DND-41 (cell line): ENCODE measurements around the gene NOS2.

Experiments used
- ATAC-seq: fragments of 200-7000 bp; cut with Tn5 transposase; 3 replicates; pipeline ENCODE4 v1.9.1; 2021; ENCODE audit warnings: low read depth; ENCODE audit not compliant: insufficient read depth
- DNase-seq: peaks from one replicate; pipeline ENCODE4 v3.0.0-alpha.2; 2020
- H2AFZ ChIP-seq: 2 replicates; pipeline ENCODE4 v1.6.0; 2012; ENCODE audit warnings: low read depth, low read length
- H3K27ac ChIP-seq: 2 replicates; pipeline ENCODE4 v1.5.1; 2012; ENCODE audit warnings: low read length, inconsistent platforms
- H3K27me3 ChIP-seq: fragments of 200-600 bp; sonication (generic); 2 replicates; pipeline ENCODE4 v1.6.0; 2012; ENCODE audit warnings: low read length, mild to moderate bottlenecking, inconsistent platforms; ENCODE audit not compliant: insufficient read depth, poor library complexity
- H3K36me3 ChIP-seq: 2 replicates; pipeline ENCODE4 v1.5.1; 2012; ENCODE audit warnings: low read length, inconsistent platforms; ENCODE audit not compliant: insufficient read depth
- H3K4me1 ChIP-seq: 2 replicates; pipeline ENCODE4 v1.5.1; 2012; ENCODE audit warnings: mild to moderate bottlenecking, low read length; ENCODE audit not compliant: insufficient read depth
- H3K4me2 ChIP-seq: 2 replicates; pipeline ENCODE4 v1.6.0; 2012; ENCODE audit warnings: mild to moderate bottlenecking, moderate library complexity, low read length, inconsistent platforms; ENCODE audit not compliant: insufficient read depth
- H3K4me3 ChIP-seq, 2 experiments: fragments of 200-600 bp in 1 of 2; shearing (Covaris generic) in 1 of 2; 2 replicates each; pipeline ENCODE4 v1.5.1; 2012 to 2016; ENCODE audit warnings: inconsistent platforms in 2 of 2, low read length in 2 of 2, mild to moderate bottlenecking in 2 of 2, low read depth in 1 of 2, moderate library complexity in 1 of 2
- H3K79me2 ChIP-seq: 2 replicates; pipeline ENCODE4 v1.6.0; 2012; ENCODE audit warnings: low read length, inconsistent platforms; ENCODE audit not compliant: insufficient read depth
- H3K9ac ChIP-seq: 2 replicates; pipeline ENCODE4 v1.6.0; 2012; ENCODE audit warnings: low read depth, mild to moderate bottlenecking, inconsistent platforms, low read length, moderate library complexity
- H3K9me3 ChIP-seq: 2 replicates; pipeline ENCODE4 v1.5.1; 2012; ENCODE audit warnings: low read length, moderate library complexity, mild to moderate bottlenecking, inconsistent platforms; ENCODE audit not compliant: insufficient read depth, severe bottlenecking
- H4K20me1 ChIP-seq: 2 replicates; pipeline ENCODE4 v1.6.0; 2012; ENCODE audit warnings: low read length; ENCODE audit not compliant: insufficient read depth
- EZH2 ChIP-seq: IDR thresholded peaks from 3 replicates; pipeline ENCODE4 v1.6.1; 2012; ENCODE audit warnings: borderline replicate concordance, low read depth, mild to moderate bottlenecking, moderate library complexity, low read length, inconsistent platforms; ENCODE audit not compliant: severe bottlenecking
- TF ChIP-seq, protein P1 (sequence below): IDR thresholded peaks from 2 replicates; pipeline ENCODE4 v1.5.1; 2012; ENCODE audit warnings: borderline replicate concordance, low read length, moderate library complexity, mild to moderate bottlenecking; ENCODE audit not compliant: poor library complexity, severe bottlenecking; ENCODE audit errors: extremely low read depth

The NOS2 gene

DNA sequence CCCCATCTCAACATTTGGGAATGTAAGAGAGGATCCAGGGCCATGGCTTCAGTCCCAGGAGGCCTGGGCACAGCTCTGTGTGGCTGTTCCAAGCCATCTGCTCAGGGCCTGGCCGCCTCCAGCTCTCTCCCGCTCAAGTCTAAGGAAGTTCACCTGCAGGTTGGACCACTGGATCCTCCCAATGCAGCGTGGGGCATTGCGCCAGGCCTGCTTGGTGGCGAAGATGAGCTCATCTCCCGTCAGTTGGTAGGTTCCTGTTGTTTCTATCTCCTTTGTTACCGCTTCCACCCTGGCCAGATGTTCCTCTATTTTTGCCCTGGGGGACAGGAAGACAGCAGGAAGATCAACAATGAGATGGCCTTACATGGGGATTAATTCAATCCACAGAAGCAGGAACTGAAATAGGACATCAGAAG, 17.5 kb downstream of the NOS2 start:
- Histone ChIP-seq H2AFZ (no peak overlapping the region), H4K20me1 (no peaks in the 10 kb centered on the region), H3K4me1 (no peaks in the 10 kb centered on the region), H3K9ac (no peak overlapping the region), H3K27me3 (no peaks in the 10 kb centered on the region), H3K36me3 (no peaks in the 10 kb centered on the region), H3K9me3 (no peaks in the 10 kb centered on the region), H3K4me3 (no peak overlapping the region), H3K4me2 (no peak overlapping the region), H3K79me2 (no peaks in the 10 kb centered on the region), H3K27ac (no peak overlapping the region)
- ATAC-seq, result no peak
- DNase-seq, result no peak
- TF ChIP-seq, protein P1, sequence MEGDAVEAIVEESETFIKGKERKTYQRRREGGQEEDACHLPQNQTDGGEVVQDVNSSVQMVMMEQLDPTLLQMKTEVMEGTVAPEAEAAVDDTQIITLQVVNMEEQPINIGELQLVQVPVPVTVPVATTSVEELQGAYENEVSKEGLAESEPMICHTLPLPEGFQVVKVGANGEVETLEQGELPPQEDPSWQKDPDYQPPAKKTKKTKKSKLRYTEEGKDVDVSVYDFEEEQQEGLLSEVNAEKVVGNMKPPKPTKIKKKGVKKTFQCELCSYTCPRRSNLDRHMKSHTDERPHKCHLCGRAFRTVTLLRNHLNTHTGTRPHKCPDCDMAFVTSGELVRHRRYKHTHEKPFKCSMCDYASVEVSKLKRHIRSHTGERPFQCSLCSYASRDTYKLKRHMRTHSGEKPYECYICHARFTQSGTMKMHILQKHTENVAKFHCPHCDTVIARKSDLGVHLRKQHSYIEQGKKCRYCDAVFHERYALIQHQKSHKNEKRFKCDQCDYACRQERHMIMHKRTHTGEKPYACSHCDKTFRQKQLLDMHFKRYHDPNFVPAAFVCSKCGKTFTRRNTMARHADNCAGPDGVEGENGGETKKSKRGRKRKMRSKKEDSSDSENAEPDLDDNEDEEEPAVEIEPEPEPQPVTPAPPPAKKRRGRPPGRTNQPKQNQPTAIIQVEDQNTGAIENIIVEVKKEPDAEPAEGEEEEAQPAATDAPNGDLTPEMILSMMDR, result no peak

DNA sequence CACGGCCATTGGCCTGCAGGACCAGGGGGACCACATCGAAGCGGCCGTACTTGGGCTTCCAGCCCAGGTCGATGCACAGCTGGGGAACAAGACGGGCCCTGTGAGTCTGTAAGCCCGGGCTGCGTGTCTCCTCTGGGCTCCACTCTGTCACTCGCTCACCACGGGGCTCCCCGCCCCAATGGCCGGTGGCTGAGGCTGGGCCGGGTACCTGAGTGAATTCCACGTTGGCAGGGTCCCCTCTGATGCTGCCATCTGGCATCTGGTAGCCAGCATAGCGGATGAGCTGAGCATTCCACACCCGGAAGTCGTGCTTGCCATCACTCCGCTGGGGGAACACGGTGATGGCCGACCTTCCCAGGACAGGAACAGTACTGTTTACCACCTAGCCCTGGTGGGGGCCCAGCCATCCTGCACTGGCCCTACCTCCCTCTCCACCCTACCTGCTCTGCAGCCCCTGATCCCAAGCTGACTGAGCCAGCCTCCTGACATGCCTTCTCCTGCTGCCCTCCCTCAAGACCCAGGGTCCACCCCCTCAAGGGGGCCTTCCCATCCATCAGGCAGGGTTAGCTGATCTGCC, 19.4 kb downstream of the NOS2 start:
- no peak overlapping the region for H3K4me3 ChIP-seq
- H3K9me3 ChIP-seq, result no peaks in the 10 kb centered on the region
- no peak overlapping the region for H3K27ac ChIP-seq
- no peak overlapping the region for H3K4me2 ChIP-seq
- TF ChIP-seq, protein P1, result no peak
- no peak for TF ChIP-seq EZH2
- no peaks in the 10 kb centered on the region for H3K27me3 ChIP-seq
- H3K4me1 ChIP-seq, result no peaks in the 10 kb centered on the region
- H2AFZ ChIP-seq, result no peak overlapping the region
- no peaks in the 10 kb centered on the region for H4K20me1 ChIP-seq
- H3K79me2 ChIP-seq, result no peaks in the 10 kb centered on the region
- no peaks in the 10 kb centered on the region for H3K36me3 ChIP-seq
- no peak for DNase-seq
- H3K9ac ChIP-seq, result no peak overlapping the region
- ATAC-seq, result no peak

DNA sequence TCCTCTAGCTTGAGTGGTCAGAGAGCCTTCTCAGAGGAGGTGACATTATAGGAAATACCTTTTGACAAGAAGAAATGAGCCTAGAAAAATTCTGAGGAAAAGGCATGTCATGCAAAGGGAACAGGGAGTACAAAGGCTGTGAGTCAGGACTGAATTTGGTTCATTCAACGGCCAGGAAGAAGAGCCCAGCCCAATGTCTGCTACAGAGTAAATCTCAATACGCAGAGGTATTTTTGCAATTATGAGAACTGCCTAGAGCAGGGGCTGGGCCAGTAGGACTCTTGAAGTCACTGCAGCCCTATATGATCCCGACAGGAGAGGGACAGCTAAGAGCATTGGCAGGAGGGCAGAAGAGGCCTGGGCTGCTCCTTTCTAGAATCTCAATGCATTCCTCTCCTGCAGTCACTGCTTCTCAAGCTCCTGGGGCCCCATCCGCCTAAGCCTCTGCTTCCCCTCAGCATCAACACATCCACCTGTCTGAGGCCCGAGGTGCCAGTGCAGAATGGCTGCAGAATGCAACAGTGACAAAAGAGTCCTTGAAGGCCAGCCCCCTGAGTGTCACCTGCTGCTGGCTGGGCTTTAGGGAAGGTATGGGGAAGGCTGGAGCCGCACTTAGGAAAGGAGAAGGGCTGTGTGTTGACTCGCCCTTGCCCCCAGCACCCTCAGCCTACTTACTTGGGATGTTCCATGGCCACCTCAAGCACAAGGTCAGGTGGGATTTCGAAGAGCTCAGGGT, 20.1 kb downstream of the NOS2 start:
- no peak overlapping the region for H3K4me3 ChIP-seq
- TF ChIP-seq EZH2, result no peak
- TF ChIP-seq, protein P1, result no peak
- H2AFZ ChIP-seq, result no peak overlapping the region
- no peaks in the 10 kb centered on the region for H3K36me3 ChIP-seq
- no peak overlapping the region for H3K4me2 ChIP-seq
- no peak overlapping the region for H3K27ac ChIP-seq
- DNase-seq (no peak), ATAC-seq (no peak)
- H3K4me1 ChIP-seq, result no peaks in the 10 kb centered on the region
- H3K27me3 ChIP-seq, result no peaks in the 10 kb centered on the region
- H3K79me2 ChIP-seq, result no peaks in the 10 kb centered on the region
- H3K9ac ChIP-seq, result no peak overlapping the region
- H3K9me3 ChIP-seq, result no peaks in the 10 kb centered on the region
- H4K20me1 ChIP-seq, result no peaks in the 10 kb centered on the region
